OCI-LY7 (cell line): ENCODE measurements around the gene WDR38. TPM values are rescaled to one million over a fixed set of nuclear protein-coding genes. Genes with fewer than 3 reads are reported as not detected.

Source experiments
- BruUV-seq: library from RNA; stranded (reverse); fragments of 400-500 nt; replicated peaks from 2 replicates; lab custom pipeline; 2021; lab: Mats Ljungman, UMichigan
- CTCF ChIA-PET: fragments of 300-600 bp; sonication (Branson Sonifier 250); formaldehyde crosslinking; loops from one replicate; lab custom pipeline; 2022; ENCODE audit warnings: antibody characterized with exemption; ENCODE audit not compliant: unreplicated experiment; lab: Charles Lee
- POLR2A ChIA-PET: fragments of 300-600 bp; sonication (Branson Sonifier 250); formaldehyde crosslinking; loops from one replicate; lab custom pipeline; 2022; ENCODE audit warnings: antibody characterized with exemption; lab: Charles Lee
- DNase-seq: peaks from one replicate; pipeline ENCODE4 v3.0.0-alpha.2; 2015; ENCODE audit warnings: low spot score
- H2AFZ ChIP-seq: fragments of 200-600 bp; sonication (generic), shearing (Covaris generic); 2 replicates; pipeline ENCODE4 v1.6.1; 2014; ENCODE audit warnings: mild to moderate bottlenecking, antibody characterized with exemption, low read length, moderate library complexity
- H3K27ac ChIP-seq: fragments of 200-600 bp; sonication (generic); 2 replicates; pipeline ENCODE4 v1.5.1; 2014; ENCODE audit warnings: mixed run types, low read depth, mild to moderate bottlenecking, moderate library complexity, low read length, inconsistent platforms; ENCODE audit not compliant: poor library complexity, severe bottlenecking
- H3K36me3 ChIP-seq: fragments of 200-600 bp; sonication (generic); 2 replicates; pipeline ENCODE4 v1.6.1; 2014; ENCODE audit warnings: mild to moderate bottlenecking, antibody characterized with exemption, low read length, moderate library complexity, mixed read lengths; ENCODE audit not compliant: insufficient read depth
- H3K4me1 ChIP-seq: fragments of 200-600 bp; sonication (generic); 2 replicates; pipeline ENCODE4 v1.5.1; 2014; ENCODE audit warnings: mild to moderate bottlenecking, low read length; ENCODE audit not compliant: insufficient read depth, poor library complexity, severe bottlenecking
- H3K4me2 ChIP-seq: fragments of 200-600 bp; sonication (generic); 2 replicates; pipeline ENCODE4 v1.6.1; 2014; ENCODE audit warnings: mild to moderate bottlenecking, low read length
- H3K4me3 ChIP-seq: fragments of 200-600 bp; sonication (generic); 2 replicates; pipeline ENCODE4 v1.5.1; 2014; ENCODE audit warnings: mild to moderate bottlenecking, low read depth, low read length; ENCODE audit not compliant: poor library complexity, severe bottlenecking
- H3K79me2 ChIP-seq: fragments of 200-600 bp; sonication (generic); 2 replicates; pipeline ENCODE4 v1.6.1; 2016; ENCODE audit warnings: low read depth, mild to moderate bottlenecking, low read length, moderate library complexity, mixed read lengths; ENCODE audit not compliant: insufficient read depth
- H3K9me2 ChIP-seq: fragments of 200-600 bp; sonication (generic); 2 replicates; pipeline ENCODE4 v1.6.1; 2016; ENCODE audit warnings: mild to moderate bottlenecking, low read length, mixed read lengths; ENCODE audit not compliant: insufficient read depth
- H3K9me3 ChIP-seq: fragments of 200-600 bp; sonication (generic); 2 replicates; pipeline ENCODE4 v1.6.1; 2014; ENCODE audit warnings: mild to moderate bottlenecking, mixed run types, low read length, mixed read lengths
- H4K20me1 ChIP-seq: fragments of 200-600 bp; sonication (generic); 2 replicates; pipeline ENCODE4 v1.6.1; 2014; ENCODE audit warnings: mild to moderate bottlenecking, antibody characterized with exemption, low read length, moderate library complexity, mixed read lengths; ENCODE audit not compliant: insufficient read depth
- EZH2phosphoT487 ChIP-seq: fragments of 200-600 bp; sonication (generic); IDR thresholded peaks from 2 replicates; pipeline ENCODE4 v1.6.1; 2018; ENCODE audit warnings: low read depth, borderline replicate concordance, mild to moderate bottlenecking, mixed run types, antibody characterized with exemption, low read length, moderate library complexity, mixed read lengths
- intact Hi-C: fragments of 100-400 bp; cut with micrococcal nuclease; formaldehyde crosslinking; loops from one replicate; pipeline ENCODE4 v1.10.0; 2022; ENCODE audit not compliant: unreplicated experiment
- total RNA-seq, 2 experiments: library from RNA; depleted of rRNA in 1 of 2; stranded (reverse); fragments of >200 nt in 1 of 2; shearing (Covaris generic) in 1 of 2; gene quantifications; 2 replicates each; pipeline ENCODE4 v1.2.3, GENCODE V29; 2014 to 2022
- TF ChIP-seq, protein P1 (sequence below): fragments of 200-600 bp; sonication (generic); conservative IDR thresholded peaks from 2 replicates; pipeline ENCODE4 v1.5.1; 2014; ENCODE audit warnings: mild to moderate bottlenecking, antibody characterized with exemption, low read length, moderate library complexity, mixed read lengths

Gene WDR38
- total RNA-seq, 2 experiments from 2014 or later: not detected

- H3K4me1 ChIP-seq: peaks cover 8% of the 10 kb centered on the region
- H2AFZ ChIP-seq: no peak overlapping the region
- no TSS peak for BruUV-seq
- intact Hi-C loops: loop anchor here (1.0 to 5.0 kb wide), 4 partner anchors 22 to 478 kb away; partner anchors contain the start of gene WDR38
- POLR2A ChIA-PET: no interaction called here
- H3K4me3 ChIP-seq: no peak overlapping the region
- no peaks in the 10 kb centered on the region for H3K9me3 ChIP-seq
- no peaks in the 10 kb centered on the region for H3K79me2 ChIP-seq
- H3K4me2 ChIP-seq: no peak overlapping the region
- peak; percentile 83 for DNase-seq
- TF ChIP-seq, protein P1, sequence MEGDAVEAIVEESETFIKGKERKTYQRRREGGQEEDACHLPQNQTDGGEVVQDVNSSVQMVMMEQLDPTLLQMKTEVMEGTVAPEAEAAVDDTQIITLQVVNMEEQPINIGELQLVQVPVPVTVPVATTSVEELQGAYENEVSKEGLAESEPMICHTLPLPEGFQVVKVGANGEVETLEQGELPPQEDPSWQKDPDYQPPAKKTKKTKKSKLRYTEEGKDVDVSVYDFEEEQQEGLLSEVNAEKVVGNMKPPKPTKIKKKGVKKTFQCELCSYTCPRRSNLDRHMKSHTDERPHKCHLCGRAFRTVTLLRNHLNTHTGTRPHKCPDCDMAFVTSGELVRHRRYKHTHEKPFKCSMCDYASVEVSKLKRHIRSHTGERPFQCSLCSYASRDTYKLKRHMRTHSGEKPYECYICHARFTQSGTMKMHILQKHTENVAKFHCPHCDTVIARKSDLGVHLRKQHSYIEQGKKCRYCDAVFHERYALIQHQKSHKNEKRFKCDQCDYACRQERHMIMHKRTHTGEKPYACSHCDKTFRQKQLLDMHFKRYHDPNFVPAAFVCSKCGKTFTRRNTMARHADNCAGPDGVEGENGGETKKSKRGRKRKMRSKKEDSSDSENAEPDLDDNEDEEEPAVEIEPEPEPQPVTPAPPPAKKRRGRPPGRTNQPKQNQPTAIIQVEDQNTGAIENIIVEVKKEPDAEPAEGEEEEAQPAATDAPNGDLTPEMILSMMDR: peak; percentile 88
- TF ChIP-seq EZH2phosphoT487: no peak
- H3K27ac ChIP-seq: no peak overlapping the region
- H4K20me1 ChIP-seq: no peaks in the 10 kb centered on the region
- H3K36me3 ChIP-seq: peaks cover 65% of the 10 kb centered on the region
- H3K9me2 ChIP-seq: no peaks in the 10 kb centered on the region
- CTCF ChIA-PET: no interaction called here
Observed at GRCh38 chr9:124894741-124895170, 41.5 kb downstream of the WDR38 start.

DNA sequence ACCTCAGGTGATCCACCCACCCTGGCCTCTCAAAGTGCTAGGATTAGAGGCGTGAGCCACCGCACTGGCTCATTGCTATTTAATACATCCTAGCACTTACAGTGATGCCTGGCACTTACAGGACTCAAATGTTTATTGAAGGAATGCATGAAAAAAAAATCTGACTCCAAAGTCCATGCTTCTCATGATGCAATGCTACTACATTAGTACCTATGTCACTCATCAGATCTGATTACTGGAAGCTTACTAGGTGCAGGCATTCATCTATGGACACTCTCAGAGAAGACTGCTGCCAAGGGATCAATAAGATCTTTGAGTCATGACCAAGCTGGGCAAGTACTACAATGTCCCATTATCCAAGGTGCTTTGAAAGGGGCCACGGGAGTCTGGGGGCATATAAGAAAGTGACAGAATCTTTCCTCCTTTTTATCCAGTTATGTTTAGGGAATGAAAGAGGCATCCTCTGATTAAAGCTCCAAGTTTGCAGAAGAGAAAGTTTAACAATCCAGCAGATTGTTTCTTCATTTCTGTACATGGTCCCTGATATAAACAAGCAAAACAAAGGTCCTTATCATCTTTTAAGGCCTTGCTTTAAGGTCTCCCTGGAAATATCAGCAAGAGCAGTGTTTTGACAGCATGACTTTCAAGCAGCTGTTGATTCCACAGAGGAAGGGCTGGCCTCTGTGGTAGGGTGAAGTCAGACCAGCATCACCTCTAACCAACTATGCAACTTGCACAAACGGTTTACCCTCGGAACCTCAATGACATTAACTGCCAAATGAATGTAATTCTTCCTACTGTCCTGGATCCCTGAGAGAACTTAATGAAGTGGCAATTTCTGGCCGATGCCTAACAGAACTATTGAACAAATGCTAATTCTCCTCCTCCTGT lies 44.6 kb downstream of the WDR38 start:
- TF ChIP-seq, protein P1: no peak
- no peak for TF ChIP-seq EZH2phosphoT487

DNA sequence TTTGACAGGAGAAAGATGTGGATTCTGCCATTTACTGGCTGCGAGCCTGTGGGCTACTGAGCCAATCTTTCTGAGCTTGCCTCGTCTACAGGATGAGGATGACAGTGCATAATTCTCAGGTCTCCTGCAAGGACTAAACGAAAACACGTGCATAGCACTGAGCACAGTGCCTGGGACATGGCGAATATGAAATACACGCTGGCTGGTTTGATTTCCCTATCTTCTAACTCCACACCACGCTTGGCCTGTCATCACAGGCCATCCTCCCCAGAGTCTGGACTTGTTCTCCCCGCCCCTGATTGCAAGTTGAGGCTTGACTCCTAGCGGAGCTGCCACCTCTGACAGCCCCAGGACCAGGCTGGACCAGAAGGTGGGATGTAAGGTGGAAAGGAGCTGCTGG lies 46.6 kb downstream of the WDR38 start:
- H3K9me2 ChIP-seq: no peaks in the 10 kb centered on the region
- H3K4me3 ChIP-seq: no peak overlapping the region
- DNase-seq: no peak
- peaks cover 52% of the 10 kb centered on the region for H3K36me3 ChIP-seq
- H3K4me2 ChIP-seq: no peak overlapping the region
- peaks cover under 1% of the 10 kb centered on the region for H3K4me1 ChIP-seq
- no peaks in the 10 kb centered on the region for H3K9me3 ChIP-seq
- BruUV-seq: no TSS peak
- no peak for TF ChIP-seq EZH2phosphoT487
- TF ChIP-seq, protein P1: no peak
- no peaks in the 10 kb centered on the region for H3K79me2 ChIP-seq
- no peak overlapping the region for H2AFZ ChIP-seq
- no peak overlapping the region for H3K27ac ChIP-seq
- no peaks in the 10 kb centered on the region for H4K20me1 ChIP-seq
- intact Hi-C loops: no loop called here
- CTCF ChIA-PET: no interaction called here
- POLR2A ChIA-PET: interaction anchor here (0.6 kb wide), 1 partner anchor 69 kb away, joined by 4 read pairs; no protein-coding TSS in a partner anchor

More for the DNA sequence above, 44.6 kb downstream of the WDR38 start:
- Histone ChIP-seq H2AFZ (no peak overlapping the region), H3K9me2 (no peaks in the 10 kb centered on the region), H4K20me1 (no peaks in the 10 kb centered on the region), H3K36me3 (peaks cover 60% of the 10 kb centered on the region), H3K27ac (no peak overlapping the region), H3K9me3 (no peaks in the 10 kb centered on the region), H3K79me2 (no peaks in the 10 kb centered on the region), H3K4me2 (no peak overlapping the region), H3K4me3 (no peak overlapping the region), H3K4me1 (peaks cover 8% of the 10 kb centered on the region)
- no peak for DNase-seq
- POLR2A ChIA-PET: no interaction called here
- BruUV-seq: no TSS peak
- CTCF ChIA-PET: no interaction called here
- intact Hi-C loops: no loop called here
